HEK293 (cell line): ENCODE measurements around the gene CCDC92.

Source experiments
- CTCF ChIP-seq: fragments of 450-650 bp; formaldehyde crosslinking; IDR thresholded peaks from 2 replicates; pipeline ENCODE4 v1.5.1; 2016; ENCODE audit warnings: missing biosample characterization, missing genetic modification characterization
- REST ChIP-seq: fragments of 450-650 bp; formaldehyde crosslinking; IDR thresholded peaks from 2 replicates; pipeline ENCODE4 v1.5.1; 2016; ENCODE audit warnings: missing biosample characterization, missing genetic modification characterization
- SCRT2 ChIP-seq: fragments of 450-650 bp; formaldehyde crosslinking; IDR thresholded peaks from 2 replicates; pipeline ENCODE4 v1.5.1; 2016; ENCODE audit warnings: missing biosample characterization, missing genetic modification characterization
- TCF7L2 ChIP-seq: IDR thresholded peaks from 2 replicates; pipeline ENCODE4 v1.6.1; 2011; ENCODE audit warnings: low read depth, mild to moderate bottlenecking, inconsistent platforms, low read length, moderate library complexity, borderline replicate concordance
- YY1 ChIP-seq: fragments of 450-650 bp; formaldehyde crosslinking; IDR thresholded peaks from 2 replicates; pipeline ENCODE4 v1.5.1; 2018; ENCODE audit warnings: missing biosample characterization, missing genetic modification characterization
- ZBTB49 ChIP-seq: fragments of 450-650 bp; formaldehyde crosslinking; IDR thresholded peaks from 2 replicates; pipeline ENCODE4 v1.5.1; 2016; ENCODE audit warnings: missing biosample characterization, missing genetic modification characterization, low read depth
- ZNF114 ChIP-seq: fragments of 450-650 bp; formaldehyde crosslinking; IDR thresholded peaks from 2 replicates; pipeline ENCODE4 v1.5.0; 2017; ENCODE audit warnings: missing biosample characterization, missing genetic modification characterization
- ZNF18 ChIP-seq: fragments of 450-650 bp; formaldehyde crosslinking; IDR thresholded peaks from 2 replicates; pipeline ENCODE4 v1.5.1; 2016; ENCODE audit warnings: missing biosample characterization, missing genetic modification characterization
- ZNF23 ChIP-seq: fragments of 450-650 bp; formaldehyde crosslinking; IDR thresholded peaks from 2 replicates; pipeline ENCODE4 v1.5.1; 2016; ENCODE audit warnings: missing biosample characterization, missing genetic modification characterization, borderline replicate concordance
- ZNF488 ChIP-seq: fragments of 450-650 bp; formaldehyde crosslinking; IDR thresholded peaks from 2 replicates; pipeline ENCODE4 v1.5.1; 2016; ENCODE audit warnings: missing biosample characterization, missing genetic modification characterization
- ZNF548 ChIP-seq: fragments of 450-650 bp; formaldehyde crosslinking; IDR thresholded peaks from 2 replicates; pipeline ENCODE4 v1.5.1; 2016; ENCODE audit warnings: missing biosample characterization, missing genetic modification characterization
- ZNF624 ChIP-seq: fragments of 450-650 bp; formaldehyde crosslinking; IDR thresholded peaks from 2 replicates; pipeline ENCODE4 v1.5.1; 2017; ENCODE audit warnings: missing biosample characterization, missing genetic modification characterization
- ZNF704 ChIP-seq: fragments of 450-650 bp; formaldehyde crosslinking; IDR thresholded peaks from 2 replicates; pipeline ENCODE4 v1.5.1; 2016; ENCODE audit warnings: missing biosample characterization, missing genetic modification characterization
- ZNF791 ChIP-seq: fragments of 450-650 bp; formaldehyde crosslinking; IDR thresholded peaks from 2 replicates; pipeline ENCODE4 v1.5.1; 2016; ENCODE audit warnings: missing biosample characterization, missing genetic modification characterization

- TF ChIP-seq ZNF488 (tag by site-specific recombination) (no peak), CTCF (tag by site-specific recombination) (no peak), ZNF548 (tag by site-specific recombination) (no peak), TCF7L2 (no peak), ZNF624 (tag by site-specific recombination) (no peak), ZNF114 (tag by site-specific recombination) (no peak), YY1 (tag by site-specific recombination) (no peak), ZNF704 (tag by site-specific recombination) (no peak), ZNF18 (tag by site-specific recombination) (no peak), SCRT2 (tag by site-specific recombination) (no peak), ZNF791 (tag by site-specific recombination) (no peak), ZBTB49 (tag by site-specific recombination) (no peak), ZNF23 (no peak), REST (no peak)
These were observed 79.8 kb downstream of the CCDC92 start for GRCh38 chr12:123892853-123893252.
